H9 (cell line): ENCODE results near the gene ATP10B. TPM values are rescaled to one million over a fixed set of nuclear protein-coding genes. Genes with fewer than 3 reads are reported as not detected.

Source experiments
- DNase-seq: peaks from one replicate; pipeline ENCODE4 v3.0.0-alpha.2; 2017
- H2AFZ ChIP-seq: one replicate; pipeline ENCODE4 v1.6.1; 2013; ENCODE audit warnings: mild to moderate bottlenecking, low read length, control low read depth, moderate library complexity
- H2AK5ac ChIP-seq: 2 replicates; pipeline ENCODE4 v1.6.1; 2013; ENCODE audit warnings: low read length, control low read depth, mixed read lengths; ENCODE audit not compliant: insufficient read length
- H2BK120ac ChIP-seq: one replicate; pipeline ENCODE4 v1.6.1; 2013; ENCODE audit warnings: low read depth, mild to moderate bottlenecking, low read length, control low read depth, inconsistent platforms; ENCODE audit not compliant: poor library complexity, severe bottlenecking
- H2BK12ac ChIP-seq: 2 replicates; pipeline ENCODE4 v1.6.1; 2013; ENCODE audit warnings: low read length, control low read depth, mixed read lengths, low read depth; ENCODE audit not compliant: insufficient read length
- H2BK15ac ChIP-seq: 2 replicates; pipeline ENCODE4 v1.6.1; 2013; ENCODE audit warnings: low read depth, low read length, control low read depth
- H2BK20ac ChIP-seq: one replicate; pipeline ENCODE4 v1.6.1; 2013; ENCODE audit warnings: low read depth, mild to moderate bottlenecking, low read length, control low read depth, inconsistent platforms; ENCODE audit not compliant: poor library complexity, severe bottlenecking
- H2BK5ac ChIP-seq: 2 replicates; pipeline ENCODE4 v1.6.1; 2013; ENCODE audit warnings: low read length, control low read depth, mixed read lengths; ENCODE audit not compliant: insufficient read length
- H3K14ac ChIP-seq: 2 replicates; pipeline ENCODE4 v1.6.1; 2013; ENCODE audit warnings: low read length, control low read depth; ENCODE audit not compliant: insufficient read depth
- H3K18ac ChIP-seq: 2 replicates; pipeline ENCODE4 v1.6.1; 2013; ENCODE audit warnings: low read depth, mild to moderate bottlenecking, mixed read lengths, low read length, control low read depth; ENCODE audit not compliant: insufficient read length
- H3K23ac ChIP-seq: 2 replicates; pipeline ENCODE4 v1.6.1; 2013; ENCODE audit warnings: low read length, control low read depth, mixed read lengths, low read depth; ENCODE audit not compliant: insufficient read length
- H3K23me2 ChIP-seq: 2 replicates; pipeline ENCODE4 v1.6.1; 2013; ENCODE audit warnings: low read depth, mild to moderate bottlenecking, mixed read lengths, low read length, control low read depth; ENCODE audit not compliant: insufficient read length, poor library complexity, severe bottlenecking
- H3K27ac ChIP-seq: 2 replicates; pipeline ENCODE4 v1.5.1; 2013; ENCODE audit warnings: low read length, control low read depth, mixed read lengths, low read depth; ENCODE audit not compliant: insufficient read length
- H3K27me3 ChIP-seq: 2 replicates; pipeline ENCODE4 v1.6.1; 2013; ENCODE audit warnings: low read length, control low read depth, inconsistent platforms; ENCODE audit not compliant: insufficient read depth
- H3K4ac ChIP-seq: 2 replicates; pipeline ENCODE4 v1.6.1; 2013; ENCODE audit warnings: low read depth, mild to moderate bottlenecking, control low read depth, inconsistent platforms, low read length, moderate library complexity
- H3K4me1 ChIP-seq: 2 replicates; pipeline ENCODE4 v1.6.1; 2013; ENCODE audit warnings: low read length, control low read depth, inconsistent platforms; ENCODE audit not compliant: insufficient read depth
- H3K4me2 ChIP-seq: 2 replicates; pipeline ENCODE4 v1.6.1; 2013; ENCODE audit warnings: low read length, control low read depth, mixed read lengths; ENCODE audit not compliant: insufficient read length, insufficient read depth
- H3K56ac ChIP-seq: 2 replicates; pipeline ENCODE4 v1.6.1; 2013; ENCODE audit warnings: low read depth, mild to moderate bottlenecking, mixed read lengths, low read length, control low read depth; ENCODE audit not compliant: insufficient read length
- H3K79me1 ChIP-seq: 2 replicates; pipeline ENCODE4 v1.6.1; 2013; ENCODE audit warnings: low read depth, mild to moderate bottlenecking, moderate library complexity, low read length, control low read depth, inconsistent platforms; ENCODE audit not compliant: insufficient read depth, poor library complexity, severe bottlenecking
- H3K79me2 ChIP-seq: 2 replicates; pipeline ENCODE4 v1.6.1; 2013; ENCODE audit warnings: low read length, control low read depth, inconsistent platforms; ENCODE audit not compliant: insufficient read depth
- H3K9ac ChIP-seq: 2 replicates; pipeline ENCODE4 v1.6.1; 2013; ENCODE audit warnings: low read length, control low read depth, mixed read lengths; ENCODE audit not compliant: insufficient read length; ENCODE audit errors: extremely low read depth
- H3K9me3 ChIP-seq: one replicate; pipeline ENCODE4 v1.6.1; 2013; ENCODE audit warnings: low read depth, low read length, inconsistent platforms; ENCODE audit not compliant: control insufficient read depth
- H3T11ph ChIP-seq: one replicate; pipeline ENCODE4 v1.6.1; 2013; ENCODE audit warnings: mild to moderate bottlenecking, low read length, control low read depth, inconsistent platforms
- H4K20me1 ChIP-seq: one replicate; pipeline ENCODE4 v1.6.1; 2013; ENCODE audit not compliant: control insufficient read depth, insufficient read length, insufficient read depth
- H4K5ac ChIP-seq: 2 replicates; pipeline ENCODE4 v1.6.1; 2013; ENCODE audit warnings: low read depth, mild to moderate bottlenecking, mixed read lengths, low read length, control low read depth; ENCODE audit not compliant: insufficient read length
- H4K8ac ChIP-seq: replicated peaks from 2 replicates; pipeline ENCODE4 v1.6.1; 2013; ENCODE audit warnings: low read length, control low read depth, mixed read lengths, low read depth; ENCODE audit not compliant: insufficient read length
- H4K91ac ChIP-seq: 2 replicates; pipeline ENCODE4 v1.6.1; 2013; ENCODE audit warnings: low read depth, mild to moderate bottlenecking, moderate library complexity, mixed read lengths, low read length, control low read depth; ENCODE audit not compliant: insufficient read length
- H3K27ac Mint-ChIP-seq, 3 experiments: 2 replicates in 2 of 3; 3 replicates in 1 of 3; pipeline ENCODE4 v1.8.0; 2020 to 2021; ENCODE audit warnings: mixed read lengths in 3 of 3, mild to moderate bottlenecking in 1 of 3, moderate library complexity in 1 of 3
- H3K27me3 Mint-ChIP-seq: 2 replicates; pipeline ENCODE4 v1.8.0; 2021; ENCODE audit warnings: low read depth, mild to moderate bottlenecking, moderate library complexity, mixed read lengths
- H3K36me3 Mint-ChIP-seq, 3 experiments: 2 replicates in 2 of 3; 3 replicates in 1 of 3; pipeline ENCODE4 v1.8.0; 2020 to 2021; ENCODE audit warnings: low read depth in 3 of 3, mixed read lengths in 3 of 3; ENCODE audit not compliant: insufficient read depth in 1 of 3
- H3K4me1 Mint-ChIP-seq, 2 experiments: 2 replicates each; pipeline ENCODE4 v1.8.0; 2020; ENCODE audit warnings: mixed read lengths in 2 of 2
- H3K4me3 Mint-ChIP-seq, 2 experiments: 2 replicates in 1 of 2; 3 replicates in 1 of 2; pipeline ENCODE4 v1.8.0; 2020 to 2021; ENCODE audit warnings: mild to moderate bottlenecking in 2 of 2, mixed read lengths in 2 of 2, moderate library complexity in 1 of 2
- H3K9me3 Mint-ChIP-seq, 2 experiments: 2 replicates in 1 of 2; 3 replicates in 1 of 2; pipeline ENCODE4 v1.8.0; 2020; ENCODE audit warnings: mild to moderate bottlenecking in 2 of 2, mixed read lengths in 2 of 2, moderate library complexity in 1 of 2
- WGBS: extraction: QIAGEN DNeasy Blood & Tissue Kit; methylation state at CpG from one replicate; pipeline ENCODE4 v1.1.7; 2013; ENCODE audit warnings: missing lambda C conversion rate, low lambda C conversion rate, mixed read lengths; ENCODE audit not compliant: insufficient read length; ENCODE audit errors: extremely low coverage; 5-methylcytosine and 5-hydroxymethylcytosine counted together
- total RNA-seq: library from RNA; stranded (reverse); gene quantifications from 2 replicates; pipeline ENCODE4 v1.2.1, GENCODE V29; 2021
- TF ChIP-seq, protein P1 (sequence below): fragments of 200-600 bp; sonication (generic); conservative IDR thresholded peaks from 3 replicates; pipeline ENCODE4 v1.8.0; 2021; ENCODE audit warnings: antibody characterized with exemption, mild to moderate bottlenecking

The ATP10B gene
- total RNA-seq, 1 experiment from 2014 or later: 0.42 TPM

DNA sequence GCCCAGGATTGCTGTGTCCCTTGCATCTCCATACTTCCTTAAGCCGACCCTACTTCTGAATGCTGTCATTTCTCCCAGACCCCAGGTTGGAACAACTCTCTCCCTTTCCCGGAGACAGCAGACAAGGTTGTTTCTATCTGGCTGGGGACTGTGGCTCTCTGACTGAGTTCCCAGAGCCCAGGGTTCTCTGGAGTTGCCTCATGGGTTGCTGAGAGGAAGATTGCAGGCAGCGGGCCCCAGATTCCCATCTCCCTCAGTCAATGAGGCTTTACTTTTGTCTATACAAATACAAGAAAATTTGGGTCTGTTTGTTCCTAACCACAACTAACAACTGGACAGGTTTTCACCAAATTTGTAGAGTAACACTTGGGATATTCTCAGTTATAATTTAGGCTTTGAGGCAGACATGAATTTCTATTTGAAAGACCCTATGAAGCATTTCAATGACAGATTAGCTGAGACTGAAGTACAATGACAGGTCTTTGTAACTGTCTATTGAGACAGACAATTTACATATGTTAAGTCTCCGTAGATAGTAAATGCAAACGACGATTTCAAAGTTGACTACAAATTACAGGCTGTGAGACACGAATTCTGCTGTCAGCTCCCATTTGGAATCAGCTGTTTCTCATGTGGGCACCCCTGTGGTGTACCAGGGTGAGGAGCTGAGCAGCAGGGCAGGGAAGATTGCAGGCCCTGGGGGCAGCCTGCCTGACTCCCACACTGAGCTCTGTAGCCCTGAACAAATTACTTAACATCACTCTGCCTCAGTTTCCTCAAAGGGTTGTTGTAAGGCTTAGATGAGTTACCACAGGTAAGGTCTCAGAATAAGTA, 107.5 kb downstream of the ATP10B start:
- Histone ChIP-seq H3K23ac (no peak overlapping the region), H4K91ac (no peak overlapping the region), H2BK5ac (no peak overlapping the region), H3T11ph (no peak overlapping the region), H4K20me1 (no peaks in the 10 kb centered on the region), H3K4ac (no peak overlapping the region), H2BK120ac (no peak overlapping the region), H3K18ac (no peak overlapping the region), H2BK15ac (no peak overlapping the region), H3K23me2 (no peaks in the 10 kb centered on the region), H4K8ac (no peak overlapping the region), H3K27ac (no peak overlapping the region), H2BK12ac (no peak overlapping the region), H3K14ac (no peak overlapping the region), H3K4me1 (no peaks in the 10 kb centered on the region), H3K4me2 (no peak overlapping the region), H3K79me2 (no peaks in the 10 kb centered on the region), H3K56ac (no peak overlapping the region), H4K5ac (no peak overlapping the region), H2BK20ac (no peak overlapping the region), H3K9ac (no peak overlapping the region), H3K79me1 (no peaks in the 10 kb centered on the region), H3K9me3 (no peaks in the 10 kb centered on the region), H3K27me3 (no peaks in the 10 kb centered on the region), H2AK5ac (no peak overlapping the region), H2AFZ (no peak overlapping the region)
- Mint-ChIP-seq H3K27ac (peak overlapping the region; percentile 40 to 87 (median 59); a peak in 5 of 7 replicates), H3K4me3 (no peak overlapping the region), H3K27me3 (no peaks in the 10 kb centered on the region; the same call in 1 of the 2 replicates), H3K36me3 (no peaks in the 10 kb centered on the region), H3K4me1 (peaks cover 14 to 19% of the 10 kb centered on the region in 2 experiments), H3K9me3 (no peaks in the 10 kb centered on the region)
- WGBS: no CpG with 5 or more reads among the region's 7 CpGs
- no peak for DNase-seq
- TF ChIP-seq, protein P1, sequence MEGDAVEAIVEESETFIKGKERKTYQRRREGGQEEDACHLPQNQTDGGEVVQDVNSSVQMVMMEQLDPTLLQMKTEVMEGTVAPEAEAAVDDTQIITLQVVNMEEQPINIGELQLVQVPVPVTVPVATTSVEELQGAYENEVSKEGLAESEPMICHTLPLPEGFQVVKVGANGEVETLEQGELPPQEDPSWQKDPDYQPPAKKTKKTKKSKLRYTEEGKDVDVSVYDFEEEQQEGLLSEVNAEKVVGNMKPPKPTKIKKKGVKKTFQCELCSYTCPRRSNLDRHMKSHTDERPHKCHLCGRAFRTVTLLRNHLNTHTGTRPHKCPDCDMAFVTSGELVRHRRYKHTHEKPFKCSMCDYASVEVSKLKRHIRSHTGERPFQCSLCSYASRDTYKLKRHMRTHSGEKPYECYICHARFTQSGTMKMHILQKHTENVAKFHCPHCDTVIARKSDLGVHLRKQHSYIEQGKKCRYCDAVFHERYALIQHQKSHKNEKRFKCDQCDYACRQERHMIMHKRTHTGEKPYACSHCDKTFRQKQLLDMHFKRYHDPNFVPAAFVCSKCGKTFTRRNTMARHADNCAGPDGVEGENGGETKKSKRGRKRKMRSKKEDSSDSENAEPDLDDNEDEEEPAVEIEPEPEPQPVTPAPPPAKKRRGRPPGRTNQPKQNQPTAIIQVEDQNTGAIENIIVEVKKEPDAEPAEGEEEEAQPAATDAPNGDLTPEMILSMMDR: no peak
